T-helper 9 cell (primary cell): ENCODE measurements around the gene RNF180.
"Not testable (repeated sequence)": the region's sequence is repeated elsewhere in the genome, so short reads cannot be mapped to it uniquely, and the experiment has no call there.

Experiments
- DNase-seq: peaks from one replicate; pipeline ENCODE4 v3.0.0-alpha.2; 2020

The RNF180 gene

GRCh38 chr5:64181440-64181839 lies 15.8 kb downstream of the RNF180 start:
- no peak for DNase-seq

GRCh38 chr5:64183956-64184355 lies 18.3 kb downstream of the RNF180 start:
- no peak for DNase-seq

- no peak for DNase-seq
Observed at GRCh38 chr5:64184832-64185231, 19.2 kb downstream of the RNF180 start.

- DNase-seq, result no peak
Observed at GRCh38 chr5:64188776-64189175, 23.1 kb downstream of the RNF180 start.

GRCh38 chr5:64190562-64191306 lies 25.1 kb downstream of the RNF180 start:
- DNase-seq, result no peak

- no peak for DNase-seq
Observed at GRCh38 chr5:64195981-64196380, 30.3 kb downstream of the RNF180 start.

GRCh38 chr5:64199425-64199824 lies 33.8 kb downstream of the RNF180 start:
- no peak for DNase-seq

GRCh38 chr5:64201996-64202395 lies 36.4 kb downstream of the RNF180 start:
- no peak for DNase-seq

GRCh38 chr5:64206653-64207052 lies 41.0 kb downstream of the RNF180 start:
- DNase-seq, result no peak

- DNase-seq, result no peak
Observed at GRCh38 chr5:64207978-64208377, 42.3 kb downstream of the RNF180 start.

GRCh38 chr5:64209353-64209752 lies 43.7 kb downstream of the RNF180 start:
- no peak for DNase-seq

GRCh38 chr5:64210866-64211265 lies 45.2 kb downstream of the RNF180 start:
- no peak for DNase-seq

- no peak for DNase-seq
Observed at GRCh38 chr5:64213011-64213410, 47.4 kb downstream of the RNF180 start.

GRCh38 chr5:64213531-64213930 lies 47.9 kb downstream of the RNF180 start:
- no peak for DNase-seq

GRCh38 chr5:64214132-64214531 lies 48.5 kb downstream of the RNF180 start:
- no peak for DNase-seq

- DNase-seq, result no peak
Observed at GRCh38 chr5:64221911-64222310, 56.3 kb downstream of the RNF180 start.

- DNase-seq, result not testable (repeated sequence)
Observed at GRCh38 chr5:64225286-64225981, 59.8 kb downstream of the RNF180 start.

- not testable (repeated sequence) for DNase-seq
Observed at GRCh38 chr5:64227131-64227537, 61.5 kb downstream of the RNF180 start.

- DNase-seq, result no peak
Observed at GRCh38 chr5:64229163-64229774, 63.6 kb downstream of the RNF180 start.

GRCh38 chr5:64260756-64261155 lies 95.1 kb downstream of the RNF180 start:
- no peak for DNase-seq

GRCh38 chr5:64269164-64269563 lies 103.5 kb downstream of the RNF180 start:
- no peak for DNase-seq

GRCh38 chr5:64273276-64273675 lies 107.6 kb downstream of the RNF180 start:
- no peak for DNase-seq

- no peak for DNase-seq
Observed at GRCh38 chr5:64285188-64286130, 119.8 kb downstream of the RNF180 start.
